Gastrocnemius medialis (tissue), 4 donors: ENCODE measurements around the gene TMPRSS2.
"Not testable (repeated sequence)": the region's sequence is repeated elsewhere in the genome, so short reads cannot be mapped to it uniquely, and the experiment has no call there.

Experiments
- POLR2A ChIP-seq, 2 donors: fragments of 450-650 bp; IDR thresholded peaks; one replicate each; pipeline ENCODE4 v1.6.1; 2017; ENCODE audit warnings: antibody characterized with exemption in 2 of 2, mild to moderate bottlenecking in 2 of 2, moderate library complexity in 2 of 2
- TF ChIP-seq, protein P1 (sequence below), 5 experiments: fragments of 450-650 bp in 3 of 5; fragments of 200-600 bp in 2 of 5; sonication (generic) in 2 of 5; IDR thresholded peaks in 4 of 5; conservative IDR thresholded peaks in 1 of 5; 1 replicate in 4 of 5; 2 replicates in 1 of 5; pipeline ENCODE4 v1.5.1; 2016 to 2019; ENCODE audit warnings: antibody characterized with exemption in 5 of 5, mild to moderate bottlenecking in 3 of 5, moderate library complexity in 3 of 5

DNA sequence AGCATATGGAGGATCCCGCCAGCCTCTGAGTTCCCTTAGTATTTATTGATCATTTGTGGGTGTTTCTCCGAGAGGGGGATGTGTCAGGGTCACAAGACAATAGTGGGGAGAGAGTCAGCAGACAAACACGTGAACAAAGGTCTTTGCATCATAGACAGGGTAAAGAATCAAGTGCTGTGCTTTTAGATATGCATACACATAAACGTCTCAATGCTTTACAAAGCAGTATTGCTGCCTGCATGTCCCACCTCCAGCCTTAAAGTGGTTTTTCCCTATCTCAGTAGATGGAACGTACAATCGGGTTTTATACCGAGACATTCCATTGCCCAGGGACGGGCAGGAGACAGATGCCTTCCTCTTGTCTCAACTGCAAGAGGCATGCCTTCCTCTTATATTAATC is 87.0 kb downstream of the TMPRSS2 start:
- TF ChIP-seq, protein P1, sequence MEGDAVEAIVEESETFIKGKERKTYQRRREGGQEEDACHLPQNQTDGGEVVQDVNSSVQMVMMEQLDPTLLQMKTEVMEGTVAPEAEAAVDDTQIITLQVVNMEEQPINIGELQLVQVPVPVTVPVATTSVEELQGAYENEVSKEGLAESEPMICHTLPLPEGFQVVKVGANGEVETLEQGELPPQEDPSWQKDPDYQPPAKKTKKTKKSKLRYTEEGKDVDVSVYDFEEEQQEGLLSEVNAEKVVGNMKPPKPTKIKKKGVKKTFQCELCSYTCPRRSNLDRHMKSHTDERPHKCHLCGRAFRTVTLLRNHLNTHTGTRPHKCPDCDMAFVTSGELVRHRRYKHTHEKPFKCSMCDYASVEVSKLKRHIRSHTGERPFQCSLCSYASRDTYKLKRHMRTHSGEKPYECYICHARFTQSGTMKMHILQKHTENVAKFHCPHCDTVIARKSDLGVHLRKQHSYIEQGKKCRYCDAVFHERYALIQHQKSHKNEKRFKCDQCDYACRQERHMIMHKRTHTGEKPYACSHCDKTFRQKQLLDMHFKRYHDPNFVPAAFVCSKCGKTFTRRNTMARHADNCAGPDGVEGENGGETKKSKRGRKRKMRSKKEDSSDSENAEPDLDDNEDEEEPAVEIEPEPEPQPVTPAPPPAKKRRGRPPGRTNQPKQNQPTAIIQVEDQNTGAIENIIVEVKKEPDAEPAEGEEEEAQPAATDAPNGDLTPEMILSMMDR (IDR thresholded peaks at IDR 0.05 in 4 of 5, conservative IDR thresholded peaks at IDR 0.05 in 1 of 5), result not testable (repeated sequence)
- TF ChIP-seq POLR2A (IDR thresholded peaks at IDR 0.05), result not testable (repeated sequence)
